Activated CD4-positive, CD25-positive, alpha-beta regulatory T cell (primary cell): ENCODE results near the gene NME7.

Source experiments
- DNase-seq, 4 experiments: peaks; one replicate each; lab custom pipeline; 2025; lab: John Stamatoyannopoulos, UW

The NME7 gene

DNA sequence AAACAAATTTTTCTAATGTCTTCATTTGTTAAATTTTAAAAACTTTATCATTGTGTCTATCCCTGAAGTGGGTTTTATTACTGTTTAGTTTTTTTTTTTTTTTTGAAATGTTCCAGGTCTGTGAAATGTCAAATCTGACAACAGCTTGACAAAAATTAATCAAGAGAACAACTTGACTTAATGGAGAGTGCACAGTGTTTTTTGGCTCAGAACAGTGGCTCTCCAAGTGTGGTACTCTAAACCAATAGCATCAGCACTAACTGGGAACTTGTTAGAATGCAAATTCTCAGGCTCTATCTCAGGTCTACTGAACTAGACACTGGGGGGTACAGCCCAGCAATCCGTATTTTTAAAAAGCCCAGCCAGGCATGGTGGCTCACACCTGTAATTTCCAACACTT is 211.9 kb downstream of the NME7 start:
- no peak for DNase-seq

DNA sequence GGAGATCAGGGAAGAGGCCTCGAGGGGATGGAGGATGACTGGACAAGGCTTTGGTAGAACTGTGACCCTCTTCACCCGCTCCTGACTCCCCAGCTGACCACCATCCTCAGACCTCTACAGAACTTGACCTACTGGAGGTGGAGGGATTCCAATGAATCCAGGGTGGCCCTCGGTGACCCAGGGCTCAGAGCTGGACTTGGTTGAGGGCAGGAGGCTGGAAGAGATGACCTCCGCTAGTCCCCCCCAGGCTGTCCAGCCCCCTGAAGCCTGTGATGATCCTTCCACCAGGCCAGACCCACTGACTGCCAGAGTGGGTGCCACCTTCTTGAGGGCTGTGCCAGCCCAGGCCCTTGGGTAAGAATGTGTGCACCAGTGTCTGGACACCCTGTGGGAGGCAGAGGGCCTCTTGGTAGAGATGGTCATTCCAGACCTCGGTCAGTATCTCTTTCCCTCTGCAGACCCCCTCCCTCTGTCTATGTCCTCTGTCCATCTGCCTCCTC is 216.2 kb downstream of the NME7 start:
- DNase-seq: no peak

DNA sequence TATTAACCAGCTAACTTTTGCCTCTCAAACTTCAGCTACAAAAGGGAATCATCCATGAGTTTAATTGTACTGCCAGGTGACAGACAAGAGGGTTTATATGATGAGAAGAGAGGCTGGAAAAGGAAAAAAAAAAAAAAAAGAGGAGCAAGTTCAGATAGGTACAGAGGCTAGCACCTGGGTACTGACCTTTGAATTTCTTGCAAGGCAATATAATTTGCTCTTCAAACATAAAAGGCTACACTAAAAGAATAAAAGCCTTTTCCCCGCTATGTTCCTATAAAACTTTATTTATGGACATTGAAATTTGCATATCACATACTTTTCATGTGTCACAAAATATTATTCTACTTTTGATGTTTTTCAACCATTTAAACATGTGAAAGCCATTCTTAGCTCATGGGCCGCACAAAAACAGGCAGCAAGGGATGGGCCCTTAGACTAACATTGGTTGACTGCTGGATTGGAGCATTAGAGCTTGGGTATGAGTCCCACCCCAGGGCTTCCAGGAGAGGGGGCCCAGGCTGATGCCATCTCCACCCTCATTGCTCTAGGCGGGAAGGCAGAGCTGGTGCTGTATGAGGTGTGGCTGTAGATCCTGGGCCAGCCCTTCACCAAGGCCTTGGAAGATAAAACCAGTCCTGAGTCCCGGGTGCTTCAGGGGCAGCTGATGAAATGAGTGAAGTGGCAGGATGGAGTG is 216.8 kb downstream of the NME7 start:
- no peak for DNase-seq

DNA sequence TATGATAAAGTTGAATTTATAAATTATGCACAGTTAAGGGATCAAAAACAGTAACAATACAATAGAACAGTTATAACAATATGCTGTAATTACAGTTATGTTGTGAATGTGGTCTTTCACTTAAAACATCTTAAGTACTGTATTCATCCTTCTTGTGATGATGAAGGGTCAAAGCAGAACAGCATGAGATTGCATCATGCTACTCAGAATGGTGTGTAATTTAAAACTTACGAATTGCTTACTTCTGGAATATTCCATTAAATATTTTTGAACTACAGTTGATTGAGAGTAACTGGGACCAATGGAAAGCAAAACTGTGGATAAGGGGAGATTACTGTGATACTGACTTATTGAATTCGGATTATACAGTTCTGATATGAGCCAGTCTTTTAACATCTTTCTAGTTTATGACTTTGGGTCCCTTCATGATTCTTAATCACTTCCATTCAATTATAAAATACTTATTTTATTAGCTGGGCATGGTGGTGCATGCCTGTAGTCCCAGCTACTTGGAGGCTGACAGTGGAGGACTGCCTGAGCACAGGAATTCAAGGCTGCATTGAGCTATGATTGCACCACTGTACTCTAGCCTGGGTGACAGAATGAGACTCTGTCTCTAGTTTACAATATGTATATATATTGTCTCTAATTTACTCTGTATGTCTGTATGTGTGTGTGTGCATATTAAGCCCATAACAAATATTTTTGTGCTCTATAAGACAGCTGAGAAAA is 217.9 kb downstream of the NME7 start:
- no peak for DNase-seq

DNA sequence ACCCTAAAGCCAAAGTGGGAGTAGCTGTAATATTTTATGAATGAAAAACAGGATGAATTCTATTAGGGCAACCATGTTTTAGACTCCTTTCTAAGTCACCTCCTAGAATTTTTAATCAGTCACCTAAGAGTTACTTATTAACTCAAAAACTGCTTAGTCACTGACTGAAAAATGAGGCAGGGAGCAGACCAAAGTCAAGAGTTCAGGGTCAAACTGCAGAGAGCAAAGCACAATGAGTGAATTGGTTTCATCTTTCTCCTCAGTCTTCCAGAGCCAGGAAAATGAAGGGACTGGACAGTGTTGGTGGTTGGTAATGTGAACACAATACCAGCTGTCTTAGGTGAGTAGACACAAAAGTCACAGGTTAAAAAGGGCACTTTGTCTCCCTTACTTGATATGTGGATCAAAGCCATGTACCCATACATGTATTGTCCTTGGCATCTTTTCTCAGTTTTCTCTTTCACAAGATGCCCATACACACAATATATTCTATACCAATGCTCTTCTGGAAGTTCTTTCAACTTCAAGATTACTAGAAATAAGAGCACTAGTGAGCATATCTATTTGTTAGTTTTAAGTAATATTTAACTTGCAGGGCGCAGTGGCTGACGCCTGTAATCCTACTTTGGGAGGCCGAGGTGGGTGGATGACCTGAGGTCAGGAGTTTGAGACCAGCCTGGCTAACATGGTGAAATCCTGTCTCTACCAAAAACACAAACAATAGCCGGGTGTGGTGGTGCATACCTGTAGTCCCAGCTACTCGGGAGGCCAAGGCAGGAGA is 218.9 kb downstream of the NME7 start:
- no peak for DNase-seq

DNA sequence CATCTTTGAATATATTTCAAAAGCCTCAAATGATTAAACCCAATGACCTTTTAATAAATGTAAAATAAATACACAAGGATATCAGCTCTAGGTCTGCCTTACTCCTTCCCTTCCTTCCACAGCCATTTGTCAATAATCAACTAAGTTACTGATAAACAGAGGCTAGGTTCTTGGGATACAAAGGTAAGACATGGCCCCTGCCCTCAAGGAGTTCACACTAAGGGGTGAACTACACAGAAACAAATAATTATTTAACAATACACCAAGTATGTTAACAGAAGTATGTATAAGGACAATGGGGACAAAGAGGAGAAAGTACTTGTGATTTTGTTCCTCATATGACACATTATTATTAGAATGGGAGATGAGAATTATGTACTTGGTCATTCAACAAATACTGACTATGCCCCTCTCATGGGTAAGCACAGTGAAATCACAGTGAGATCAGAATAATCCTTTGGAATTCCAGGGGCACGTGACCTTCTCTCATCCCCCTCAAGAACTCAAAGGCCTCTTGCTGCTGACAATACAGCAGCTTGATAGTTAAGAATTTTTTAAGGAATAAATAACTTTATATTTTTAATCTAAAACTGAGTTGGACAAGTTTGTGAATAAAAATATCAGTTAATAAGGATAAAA is 220.9 kb downstream of the NME7 start:
- DNase-seq: no peak

DNA sequence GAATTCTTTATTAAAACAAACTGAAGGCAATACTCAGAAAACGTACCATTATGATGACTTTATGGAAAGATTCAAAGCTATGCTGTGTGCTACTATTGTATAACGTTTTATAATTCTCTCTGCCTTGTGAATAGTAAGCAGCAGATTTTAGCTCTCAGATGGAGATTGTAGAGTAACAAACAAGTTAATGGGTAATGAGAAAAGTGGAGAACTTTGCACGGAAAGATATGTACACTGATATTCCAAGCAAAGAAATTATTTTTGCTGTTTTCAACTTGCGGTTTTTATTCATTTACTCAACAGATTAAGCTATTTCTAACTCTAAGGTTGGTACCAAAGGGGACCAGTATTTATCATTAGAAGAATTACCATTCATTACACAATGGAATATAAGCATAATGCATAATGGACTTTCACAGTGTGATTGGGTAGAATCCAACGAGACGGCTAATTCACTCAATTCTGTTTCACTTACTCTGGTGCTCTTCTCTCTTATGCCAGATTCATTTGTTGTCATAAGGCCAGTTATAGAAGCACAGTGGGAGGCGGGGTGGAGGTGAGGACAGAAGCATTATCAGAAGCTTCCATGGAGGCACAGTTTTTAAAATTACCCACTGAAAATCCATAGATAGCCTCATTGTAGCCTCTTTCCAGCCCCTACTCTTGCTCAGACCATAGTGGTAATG is 222.5 kb downstream of the NME7 start:
- no peak for DNase-seq

DNA sequence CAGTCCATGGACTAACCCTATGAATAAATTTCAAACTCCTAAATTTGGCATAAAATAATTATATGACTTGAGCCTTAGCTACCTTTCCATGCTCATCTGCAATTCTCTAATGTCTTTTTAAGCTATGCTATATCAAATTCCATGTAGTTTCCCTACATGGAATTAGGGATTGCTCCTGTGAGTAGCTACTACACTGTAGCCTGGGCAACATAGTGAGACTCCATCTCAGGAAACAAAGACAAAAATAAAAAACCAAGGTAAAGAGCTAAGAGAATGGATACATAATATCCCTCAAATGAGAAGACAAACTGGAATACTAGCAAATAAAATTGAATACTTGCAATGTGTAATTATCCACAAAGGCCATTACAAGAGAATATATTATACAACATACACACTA is 223.6 kb downstream of the NME7 start:
- no peak for DNase-seq

DNA sequence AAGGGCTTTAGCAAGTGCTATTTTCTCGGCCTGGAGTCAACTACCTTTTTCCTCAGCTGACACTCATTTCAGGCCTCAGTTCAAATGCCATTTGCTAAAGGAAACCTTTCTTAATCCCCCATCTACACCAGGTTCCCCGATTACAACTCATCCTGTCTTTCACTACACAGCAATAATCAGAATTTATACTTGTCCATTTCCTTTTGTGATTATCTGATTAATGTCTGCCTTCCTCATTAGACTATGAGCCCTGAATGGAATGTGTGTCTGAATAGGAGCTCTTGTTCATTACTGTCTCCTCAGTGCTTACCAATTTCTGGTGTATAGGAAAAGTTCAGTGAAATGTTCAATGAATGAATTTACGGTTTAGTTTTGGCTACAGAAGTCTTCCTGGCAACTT is 224.3 kb downstream of the NME7 start:
- no peak for DNase-seq

DNA sequence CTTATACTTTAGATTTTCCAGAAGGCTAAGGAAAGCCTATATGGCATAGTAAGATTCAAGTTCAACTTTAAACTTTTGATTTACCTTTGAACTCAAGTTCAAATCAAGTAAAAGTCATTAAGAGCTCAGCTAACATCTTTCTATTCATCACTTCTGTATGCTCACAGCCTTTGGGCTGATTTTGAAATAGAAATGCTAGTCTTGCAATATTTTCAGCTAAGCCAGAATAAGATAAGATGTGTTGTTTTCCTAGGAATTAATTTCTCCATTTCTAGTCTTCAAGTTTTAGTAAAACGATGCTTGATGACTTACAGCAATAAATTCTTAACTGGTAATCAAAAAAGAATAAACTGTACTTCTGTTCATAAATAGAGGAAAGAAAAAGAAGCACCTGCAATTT is 225.5 kb downstream of the NME7 start:
- no peak for DNase-seq

DNA sequence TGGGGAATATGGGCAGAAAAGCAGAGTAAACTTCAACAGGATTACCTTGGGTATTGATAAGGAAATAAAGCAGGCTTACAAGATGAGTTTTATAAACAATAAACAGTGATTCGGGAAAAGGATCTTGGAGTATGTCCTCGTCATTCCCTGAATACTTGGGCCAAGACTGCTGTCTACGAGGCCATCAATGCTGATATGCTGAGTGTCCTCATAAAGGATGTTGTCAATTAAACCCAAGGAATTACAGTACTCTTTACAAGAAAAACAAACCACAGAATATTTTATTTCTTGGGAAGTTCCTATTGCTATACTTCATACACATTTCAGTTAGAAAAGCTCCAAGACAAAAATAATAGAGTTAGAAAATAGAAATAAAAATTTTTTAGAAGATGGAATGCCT is 226.2 kb downstream of the NME7 start:
- no peak for DNase-seq

DNA sequence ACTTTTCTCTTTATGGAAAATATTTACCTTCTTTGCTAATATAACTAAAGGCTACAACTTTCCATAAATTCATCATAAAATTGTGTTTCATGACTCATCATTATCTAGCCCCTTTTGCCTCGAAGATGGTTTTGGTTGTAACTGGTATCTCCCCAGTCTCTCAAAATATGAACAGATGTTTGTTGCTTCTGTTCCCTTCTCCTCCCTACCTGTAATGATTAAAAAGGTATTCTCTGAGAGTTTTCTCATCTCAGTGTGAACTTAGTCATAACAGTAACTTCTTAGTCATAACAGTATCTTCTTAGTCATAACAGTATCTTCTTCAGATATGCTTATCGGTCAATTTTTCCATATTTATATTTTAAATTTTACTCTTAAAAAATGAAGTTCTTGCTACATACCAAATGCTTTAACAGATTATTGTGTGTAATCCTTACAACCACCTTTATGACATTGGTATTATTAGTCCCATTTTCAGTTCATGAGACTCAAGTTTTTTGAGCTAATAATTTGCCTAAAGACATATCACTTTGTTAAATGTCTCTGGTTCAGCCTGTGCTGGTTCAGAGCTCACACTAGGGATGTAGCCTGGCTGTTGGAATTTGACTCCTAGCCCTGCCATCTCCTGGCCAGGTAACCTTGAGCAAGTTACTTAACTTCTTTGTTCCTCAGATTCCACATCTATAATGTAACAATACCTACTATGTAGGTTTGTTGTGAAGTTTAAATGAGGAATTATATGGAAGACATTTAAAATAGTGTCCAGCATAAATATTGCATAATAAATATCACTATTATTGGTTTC is 228.5 kb downstream of the NME7 start:
- DNase-seq: no peak

DNA sequence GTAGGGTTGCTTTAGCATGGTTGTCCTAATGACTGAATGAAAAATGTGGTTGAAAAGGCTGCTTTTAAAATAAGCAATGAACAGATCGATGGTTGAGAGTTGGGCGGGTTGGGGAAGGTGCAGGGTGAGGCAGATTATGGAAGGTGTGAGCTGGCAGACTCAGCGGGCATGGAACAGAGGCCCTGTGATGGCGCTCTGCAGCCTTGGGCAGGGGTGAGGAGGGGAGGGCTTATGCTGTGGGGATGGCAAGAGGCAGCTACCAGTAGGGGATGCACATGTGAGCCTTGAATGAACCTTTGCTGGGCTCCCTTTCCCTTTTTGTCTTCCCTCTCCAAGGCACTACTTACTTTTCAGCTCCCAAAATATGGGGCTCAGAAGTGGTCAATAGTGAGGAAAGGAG is 230.2 kb downstream of the NME7 start:
- no peak for DNase-seq

DNA sequence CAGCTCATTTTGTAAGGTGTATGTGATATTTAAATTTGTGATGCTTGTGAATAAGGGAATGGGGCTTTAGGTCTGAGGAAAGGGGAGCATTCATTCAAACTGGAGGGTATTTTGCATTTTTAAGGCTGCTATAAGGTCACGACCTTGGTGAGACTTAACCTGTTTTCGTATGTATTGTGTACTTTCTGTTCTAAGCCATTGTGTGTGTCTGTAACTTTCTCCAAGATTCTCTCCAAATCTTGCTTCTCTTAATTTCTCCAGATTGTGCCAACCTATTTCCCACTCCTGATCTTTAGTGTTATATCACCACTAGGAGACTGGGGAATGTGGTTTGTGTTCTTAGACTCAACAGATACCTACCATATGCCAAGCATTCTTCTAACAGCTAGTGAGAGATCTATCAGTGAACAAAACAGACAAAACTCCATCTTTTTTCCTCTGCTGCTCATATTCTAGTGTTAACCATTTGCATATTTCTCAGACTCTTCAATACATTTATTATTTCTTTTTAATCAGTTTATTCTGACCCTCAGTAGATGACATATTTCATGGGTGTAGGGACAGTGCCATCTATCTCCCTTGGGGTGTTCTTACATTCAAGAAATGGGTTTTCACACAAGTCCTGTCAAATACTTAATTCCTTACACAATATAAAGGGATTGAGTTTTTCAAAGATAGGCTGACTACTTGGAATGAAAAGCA is 233.6 kb downstream of the NME7 start:
- no peak for DNase-seq

DNA sequence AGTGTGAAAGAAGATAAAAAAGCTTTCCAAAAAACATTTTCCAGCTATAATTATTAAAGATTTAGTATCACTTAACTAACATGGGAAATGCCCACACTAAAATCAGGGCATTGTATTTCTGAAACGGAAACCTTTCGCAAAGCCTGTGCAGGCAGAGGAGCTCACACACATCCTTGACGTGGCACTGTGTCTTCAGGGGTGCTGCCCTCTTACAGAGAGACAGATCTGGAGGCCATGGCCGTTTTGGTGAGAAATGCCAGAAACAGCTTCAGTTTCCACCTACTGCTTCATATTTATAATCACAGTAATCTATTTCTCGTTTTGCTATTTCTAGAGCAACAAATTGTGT is 234.4 kb downstream of the NME7 start:
- DNase-seq: no peak

DNA sequence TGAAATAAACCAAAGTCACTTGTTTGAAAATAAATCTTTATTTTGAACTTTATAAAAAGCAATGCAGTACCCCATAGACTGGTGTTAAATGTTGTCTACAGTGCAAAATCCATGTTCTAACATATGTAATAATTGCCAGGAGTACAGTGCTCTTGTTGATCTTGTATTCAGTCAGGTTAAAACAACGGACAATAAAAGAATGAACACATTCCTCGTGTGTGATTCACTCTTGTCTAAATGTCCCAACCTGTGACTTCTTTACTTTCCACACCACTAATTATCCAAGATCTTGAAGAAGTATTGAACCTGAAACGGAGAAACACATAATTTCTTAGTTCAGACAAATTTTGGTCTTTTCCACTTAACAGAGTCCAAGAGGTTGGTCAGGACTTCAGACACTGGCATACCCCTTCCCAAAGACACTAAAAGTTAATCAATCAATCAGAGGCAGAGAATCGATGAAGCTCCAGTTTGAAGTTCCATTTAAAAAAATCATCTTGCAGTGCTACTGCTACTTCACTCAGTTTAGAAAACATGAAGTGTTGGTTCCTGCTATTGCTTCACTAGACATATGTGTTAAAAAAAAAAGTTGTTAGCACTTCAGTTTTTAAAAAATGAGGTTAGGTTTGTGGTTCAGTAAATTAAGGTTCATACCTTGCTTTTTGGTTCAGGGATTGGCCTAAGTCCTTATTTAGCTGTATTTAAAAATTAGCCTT is 234.9 kb downstream of the NME7 start:
- no peak for DNase-seq

DNA sequence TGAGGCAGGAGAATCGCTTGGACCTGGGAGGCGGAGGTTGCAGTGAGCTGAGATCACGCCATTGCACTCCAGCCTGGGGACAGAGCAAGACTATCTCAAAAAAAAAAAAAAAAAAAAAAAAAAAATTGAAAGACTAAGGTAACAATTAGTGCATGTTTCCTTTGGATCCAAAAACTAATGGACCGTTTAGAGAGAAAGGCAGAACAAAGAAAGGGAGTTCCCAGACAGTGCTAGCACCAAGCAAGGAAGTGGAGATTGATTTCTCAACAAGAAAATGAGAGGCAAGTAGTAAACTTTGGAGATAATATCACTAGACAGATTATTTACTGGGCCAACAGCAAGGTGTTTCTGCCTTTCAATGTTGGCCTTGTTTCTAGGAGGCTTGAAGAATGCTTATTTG is 236.9 kb downstream of the NME7 start:
- DNase-seq: no peak

DNA sequence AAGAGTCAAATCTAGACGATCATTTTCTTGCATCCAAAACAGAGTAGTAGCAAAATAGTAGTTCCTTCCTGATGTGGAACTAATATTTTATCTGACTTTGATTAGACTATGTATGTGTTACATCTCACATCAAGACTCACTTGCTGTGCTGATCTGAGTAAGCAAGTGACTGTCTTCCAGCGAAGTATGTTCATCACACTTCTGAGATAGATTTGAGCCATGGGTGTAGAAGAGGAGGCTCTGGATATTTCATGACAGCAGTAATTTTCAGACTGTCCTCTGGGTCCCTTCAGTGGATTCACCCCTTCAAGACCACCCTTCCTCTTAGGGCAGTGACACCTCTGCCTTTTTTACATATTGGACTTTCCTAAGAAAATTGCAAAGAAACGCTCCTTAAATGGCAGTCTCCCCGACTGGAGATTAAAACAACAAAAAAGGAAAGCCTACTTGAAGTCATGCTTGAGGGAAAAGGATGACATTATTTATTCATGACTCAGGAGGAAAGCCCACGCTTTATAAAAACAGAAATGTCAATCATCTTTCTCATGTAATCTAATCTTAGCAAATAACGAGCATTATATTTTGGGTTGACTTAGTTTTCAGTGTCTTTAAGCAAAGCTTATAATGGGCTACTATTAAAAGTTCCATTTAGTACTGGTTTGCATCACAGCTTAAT is 238.3 kb downstream of the NME7 start:
- DNase-seq: no peak

DNA sequence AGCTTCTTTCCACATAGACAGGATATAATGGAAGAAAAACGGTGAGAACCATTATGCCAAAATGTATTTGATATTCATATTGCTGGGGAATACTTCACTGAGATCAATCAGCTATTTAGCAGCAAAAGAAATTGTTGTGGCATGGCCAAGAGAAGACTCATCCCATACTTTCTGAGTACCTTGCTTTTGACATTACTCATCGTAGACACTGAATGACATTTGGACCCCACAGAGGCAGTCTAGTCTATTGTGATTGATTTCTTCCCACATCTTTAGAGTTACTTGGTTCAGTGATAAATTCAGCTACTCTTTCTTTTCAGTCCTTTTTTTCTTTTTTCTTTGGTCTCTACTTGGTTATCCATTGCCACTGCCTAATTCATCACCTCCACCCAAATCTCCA is 239.0 kb downstream of the NME7 start:
- DNase-seq: no peak
